Measurements from ENCODE around the gene FGD5. TPM values are rescaled to one million over a fixed set of nuclear protein-coding genes. Genes with fewer than 3 reads are reported as not detected.

The FGD5 gene
- total RNA-seq, 1 donor from 2014 or later = 15.2 TPM

DNA sequence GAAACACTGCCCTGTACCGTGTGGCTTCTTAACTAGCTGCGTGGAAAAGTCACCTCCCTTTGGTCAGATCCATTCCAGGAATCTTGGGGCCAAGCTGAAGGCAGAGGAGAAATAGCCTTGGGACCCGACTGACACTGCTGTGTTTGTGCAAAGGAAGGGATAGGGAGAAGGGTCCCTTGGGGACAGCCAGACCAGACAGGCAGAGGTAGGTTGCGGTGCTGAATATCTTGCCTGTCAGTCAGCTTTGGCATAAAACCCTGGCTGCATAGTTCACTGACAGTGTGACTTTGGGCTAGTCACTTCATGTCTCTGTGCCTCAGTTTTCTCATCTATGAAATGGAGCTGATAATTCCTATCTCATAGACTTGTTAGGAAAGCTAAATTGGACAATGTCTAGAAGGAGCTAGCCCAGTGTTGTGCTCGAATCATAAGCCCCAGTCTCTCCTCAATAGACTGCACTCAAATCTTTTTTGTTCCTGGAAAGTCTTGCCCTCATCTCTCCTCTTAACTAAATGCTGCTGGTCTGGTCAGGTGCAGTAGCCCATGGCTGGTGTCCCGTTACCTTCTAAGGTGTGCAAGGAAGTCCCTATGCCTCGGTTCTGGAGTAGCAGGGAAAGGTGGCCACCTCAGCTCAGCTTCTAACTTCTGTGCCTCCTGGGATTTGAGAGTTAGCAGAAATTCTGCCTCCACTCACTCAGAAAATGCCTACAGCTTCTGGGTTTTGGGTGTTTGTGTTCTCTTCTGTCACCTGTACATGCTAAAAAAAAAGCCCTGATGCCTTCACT, 25.8 kb downstream of the FGD5 start:
- intact Hi-C loops (cut with DNase I) = no loop called here
- no peak for ATAC-seq (ENCODE audit: poor library complexity)
- DNase-seq = no peak

- ATAC-seq (ENCODE audit: poor library complexity) (no peak), DNase-seq (no peak)
- intact Hi-C loops (cut with DNase I) = no loop called here
Observed at GRCh38 chr3:14845180-14845579, 26.4 kb downstream of the FGD5 start.

DNA sequence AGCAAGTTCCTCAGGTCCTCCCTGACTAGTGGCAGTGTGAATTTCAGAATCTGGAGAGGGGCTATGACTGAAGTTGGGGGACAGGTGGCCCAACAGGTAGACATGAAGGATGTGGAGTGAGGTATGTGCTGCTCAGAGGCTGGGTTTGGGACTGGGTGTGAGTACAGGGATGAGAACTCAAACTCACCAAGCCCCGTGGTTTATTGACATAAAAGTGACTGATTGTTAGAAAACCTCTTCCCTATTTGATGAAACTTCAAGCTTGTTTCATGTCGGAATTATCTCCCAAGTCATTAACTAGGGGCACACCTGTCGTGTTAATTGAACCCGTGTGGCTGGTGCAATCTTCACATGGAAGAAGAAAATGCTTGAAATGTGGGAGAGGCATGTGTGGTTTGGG, 27.1 kb downstream of the FGD5 start:
- ATAC-seq (ENCODE audit: poor library complexity) (no peak), DNase-seq (no peak)

GRCh38 chr3:14846226-14846880, 27.6 kb downstream of the FGD5 start:
- intact Hi-C loops (cut with DNase I) = no loop called here
- ATAC-seq (ENCODE audit: poor library complexity) (no peak), DNase-seq (no peak)

More for the DNA sequence above, 27.1 kb downstream of the FGD5 start:
- intact Hi-C loops (cut with DNase I) = no loop called here

GRCh38 chr3:14847613-14848541, 29.1 kb downstream of the FGD5 start:
- DNase-seq (peak; percentile 75), ATAC-seq (ENCODE audit: poor library complexity) (peak; percentile 55)
- intact Hi-C loops (cut with DNase I) = no loop called here

- intact Hi-C loops (cut with DNase I) = no loop called here
- ATAC-seq (ENCODE audit: poor library complexity) (no peak), DNase-seq (no peak)
Observed at GRCh38 chr3:14848906-14849305, 30.1 kb downstream of the FGD5 start.

DNA sequence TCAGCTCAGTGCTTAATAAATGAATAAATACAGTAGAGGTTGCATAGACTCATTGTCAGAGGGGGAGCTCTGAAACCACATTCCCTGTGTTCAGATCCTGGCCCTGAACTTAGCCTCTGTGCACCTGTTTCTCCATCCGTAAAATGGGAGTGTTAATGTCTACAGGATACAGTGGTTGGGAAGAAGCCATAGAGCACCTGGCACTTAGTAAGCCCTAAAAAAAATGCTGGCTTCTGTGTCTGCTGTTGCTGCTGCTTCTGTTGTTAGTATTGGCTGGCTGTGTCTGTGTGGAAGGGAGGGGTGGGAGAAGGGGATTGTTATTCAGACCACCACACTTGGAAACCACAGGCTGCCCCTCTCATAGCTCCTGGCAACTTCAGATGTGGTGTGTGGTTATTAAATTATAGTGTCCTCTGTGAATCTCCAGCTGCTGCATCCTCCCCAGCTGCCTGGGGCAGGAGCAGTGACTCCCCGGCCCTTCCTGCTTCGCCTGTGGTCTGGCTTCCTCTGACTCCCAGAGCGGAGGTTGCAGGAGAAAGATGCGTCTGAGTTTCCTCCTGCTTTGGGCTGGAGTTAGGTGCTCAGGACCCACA, 31.0 kb downstream of the FGD5 start:
- ATAC-seq (ENCODE audit: poor library complexity) (no peak), DNase-seq (no peak)
- intact Hi-C loops (cut with DNase I) = no loop called here

DNA sequence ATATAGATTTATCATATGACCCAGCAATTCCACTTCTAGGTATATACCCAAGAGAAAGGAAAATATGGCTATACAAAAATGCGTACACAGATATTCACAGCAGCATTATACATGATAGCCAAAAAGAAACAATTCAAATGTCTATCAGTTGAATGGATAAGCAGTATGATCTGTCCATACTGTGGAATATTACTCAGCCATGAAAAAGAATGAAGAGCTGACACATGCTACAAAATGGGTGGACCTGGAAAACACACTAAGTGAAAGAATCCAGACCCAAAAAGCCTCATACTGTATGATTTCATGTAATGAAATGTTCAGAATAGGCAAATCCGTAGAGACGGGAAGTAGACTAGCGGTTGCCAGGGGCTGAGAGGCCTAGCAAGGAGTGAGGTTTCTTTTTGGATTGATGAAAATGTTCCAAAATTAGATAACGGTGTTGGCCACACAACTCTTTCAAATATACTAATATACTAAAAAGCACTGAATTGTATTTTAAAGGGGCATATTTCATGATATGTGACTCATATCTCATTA, 33.4 kb downstream of the FGD5 start:
- DNase-seq (no peak), ATAC-seq (ENCODE audit: poor library complexity) (peak; percentile 59)
- intact Hi-C loops (cut with DNase I) = no loop called here

GRCh38 chr3:14852717-14853116, 34.0 kb downstream of the FGD5 start:
- no peak for DNase-seq
- intact Hi-C loops (cut with DNase I) = no loop called here

GRCh38 chr3:14853271-14853951, 34.6 kb downstream of the FGD5 start:
- ATAC-seq (ENCODE audit: poor library complexity) = peak; percentile 65
- no peak for DNase-seq
- intact Hi-C loops (cut with DNase I) = no loop called here

More at GRCh38 chr3:14852717-14853116, 34.0 kb downstream of the FGD5 start:
- peak; percentile 22 for ATAC-seq (ENCODE audit: poor library complexity)

- DNase-seq (no peak), ATAC-seq (ENCODE audit: poor library complexity) (no peak)
- intact Hi-C loops (cut with DNase I) = no loop called here
Observed at GRCh38 chr3:14857506-14857905, 38.7 kb downstream of the FGD5 start.

- ATAC-seq (ENCODE audit: poor library complexity) (no peak), DNase-seq (no peak)
- intact Hi-C loops (cut with DNase I) = no loop called here
Observed at GRCh38 chr3:14858105-14858504, 39.3 kb downstream of the FGD5 start.

DNA sequence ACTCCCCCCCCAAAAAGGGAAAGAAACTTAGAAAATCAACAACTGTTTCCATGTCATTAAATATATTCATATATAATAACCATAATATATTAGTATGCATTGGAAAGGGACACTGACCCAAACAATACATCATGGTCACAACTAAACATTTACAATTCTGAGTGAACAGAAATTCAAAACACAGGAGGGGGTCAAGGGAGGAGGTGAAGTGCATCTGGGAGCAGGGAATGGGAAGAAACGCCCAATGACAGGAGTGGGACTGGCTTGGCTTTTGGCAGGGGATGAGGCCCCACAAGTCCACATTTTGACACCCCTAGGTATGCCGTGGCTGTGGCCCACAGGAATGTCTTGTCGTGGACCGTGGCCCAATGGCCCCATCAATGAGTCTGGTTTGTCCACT, 41.1 kb downstream of the FGD5 start:
- no peak for DNase-seq
- no peak for ATAC-seq (ENCODE audit: poor library complexity)
- intact Hi-C loops (cut with DNase I) = no loop called here

DNA sequence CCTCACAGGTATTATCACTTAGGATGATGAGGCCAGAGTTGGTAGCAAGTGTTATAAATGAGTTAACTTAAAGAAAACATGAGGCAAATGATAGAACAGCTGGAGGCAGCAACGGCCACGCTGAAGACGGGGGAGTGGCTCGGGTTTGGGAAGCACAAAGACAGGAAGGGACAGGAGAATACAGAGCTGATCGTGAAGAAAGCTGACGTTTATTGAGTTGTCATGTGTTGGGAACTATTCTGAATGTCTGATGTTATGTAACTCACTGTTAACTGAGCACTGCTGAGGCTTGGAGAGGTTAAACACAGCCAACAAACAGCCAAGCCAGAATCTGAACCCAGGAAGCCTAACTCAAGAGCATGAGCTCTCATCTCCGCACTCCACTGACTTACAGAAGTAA, 42.3 kb downstream of the FGD5 start:
- intact Hi-C loops (cut with DNase I) = no loop called here
- DNase-seq = no peak

DNA sequence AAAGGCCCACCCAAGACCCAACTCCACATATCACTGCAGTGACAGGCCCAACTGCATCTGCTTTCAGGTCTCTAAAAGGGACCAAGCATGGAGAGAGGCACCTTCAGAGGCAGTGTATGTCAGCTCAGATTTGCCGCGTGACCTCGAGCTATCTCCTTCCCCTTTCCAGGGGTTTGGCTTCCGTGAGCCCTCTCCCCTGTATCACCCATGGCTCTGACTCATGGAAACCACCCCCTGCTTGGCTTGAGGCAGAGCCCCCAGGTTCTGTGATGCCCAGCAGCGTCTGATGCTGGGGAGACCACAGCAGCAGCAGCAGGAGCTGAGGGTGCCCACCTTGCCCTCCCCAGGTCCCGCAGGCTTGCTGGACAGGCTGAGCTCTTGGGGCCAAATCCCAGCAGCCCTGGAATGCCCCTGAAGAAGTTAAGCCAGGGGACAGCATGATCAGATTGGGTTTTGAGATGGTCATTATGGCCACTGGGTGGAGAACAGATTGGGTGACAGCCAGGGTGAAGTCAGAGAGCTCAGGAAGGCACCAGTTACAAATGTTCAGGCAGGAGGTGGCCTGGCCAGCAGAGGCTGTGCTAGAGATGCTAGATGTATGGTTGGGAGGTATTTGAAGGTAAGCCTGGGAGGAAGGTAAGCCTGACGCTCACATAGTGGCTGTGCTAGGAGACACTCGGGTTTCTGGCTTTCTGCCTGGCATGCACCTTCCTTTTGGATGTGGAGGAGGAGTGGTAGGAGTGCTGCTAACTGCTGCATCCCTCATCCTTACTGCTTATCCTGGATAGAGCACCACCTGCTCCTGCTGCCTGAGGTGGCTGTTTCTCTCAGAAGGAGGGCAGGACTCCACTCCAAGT, 42.9 kb downstream of the FGD5 start:
- DNase-seq (no peak), ATAC-seq (ENCODE audit: poor library complexity) (peak; percentile 65)
- intact Hi-C loops (cut with DNase I) = no loop called here

More for the DNA sequence above, 42.3 kb downstream of the FGD5 start:
- ATAC-seq (ENCODE audit: poor library complexity) = peak; percentile 79

GRCh38 chr3:14862303-14862660, 43.5 kb downstream of the FGD5 start:
- ATAC-seq (ENCODE audit: poor library complexity) (no peak), DNase-seq (no peak)
- intact Hi-C loops (cut with DNase I) = no loop called here

- ATAC-seq (ENCODE audit: poor library complexity) (peak; percentile 49), DNase-seq (no peak)
- intact Hi-C loops (cut with DNase I) = no loop called here
Observed at GRCh38 chr3:14862661-14863230, 44.0 kb downstream of the FGD5 start.

All from Right ventricle myocardium superior (tissue), 1 donor.